Common myeloid progenitor, CD34-positive (primary cell): Measurements from ENCODE around the gene VWF.
A peak's percentile ranks its signal among the peaks of the same experiment; 100 is the strongest.

Source experiments
- CTCF ChIA-PET: fragments of 350-600 bp; sonication (Branson Sonifier 250); formaldehyde crosslinking; loops from one replicate; lab custom pipeline; 2021; ENCODE audit warnings: antibody characterized with exemption; lab: Charles Lee
- POLR2A ChIA-PET: fragments of 350-600 bp; sonication (Branson Sonifier 250); formaldehyde crosslinking; loops from one replicate; lab custom pipeline; 2021; ENCODE audit warnings: antibody characterized with exemption; lab: Charles Lee
- DNase-seq, 3 donors: peaks; one replicate each; pipeline versions ENCODE4 v3.0.0 to v3.0.0-alpha.2; 2013
- H3K27ac ChIP-seq, 2 experiments: 1 replicate in 1 of 2; 2 replicates in 1 of 2; pipeline ENCODE4 v1.7.0; 2013; ENCODE audit warnings: inconsistent platforms in 2 of 2, low read length in 2 of 2, mild to moderate bottlenecking in 2 of 2, low read depth in 1 of 2, moderate library complexity in 1 of 2; ENCODE audit not compliant: severe bottlenecking in 2 of 2, insufficient read depth in 1 of 2, poor library complexity in 1 of 2
- H3K27me3 ChIP-seq, 5 experiments: replicated peaks in 2 of 5; 1 replicate in 3 of 5; 2 replicates in 2 of 5; pipeline versions ENCODE4 v1.6.1 to v1.7.0; 2013; ENCODE audit warnings: low read length in 4 of 5, mild to moderate bottlenecking in 2 of 5, moderate library complexity in 2 of 5, inconsistent platforms in 1 of 5; ENCODE audit not compliant: insufficient read depth in 5 of 5, control insufficient read depth in 4 of 5
- H3K36me3 ChIP-seq, 4 experiments: 1 replicate in 2 of 4; 2 replicates in 2 of 4; pipeline versions ENCODE4 v1.6.1 to v1.7.0; 2013; ENCODE audit warnings: low read length in 3 of 4, control low read depth in 1 of 4, mild to moderate bottlenecking in 1 of 4; ENCODE audit not compliant: control insufficient read depth in 4 of 4, insufficient read depth in 4 of 4
- H3K4me1 ChIP-seq, 4 experiments: 1 replicate in 3 of 4; 2 replicates in 1 of 4; pipeline versions ENCODE4 v1.6.1 to v1.7.1; 2013; ENCODE audit warnings: low read length in 3 of 4, mild to moderate bottlenecking in 3 of 4, control low read depth in 1 of 4, inconsistent platforms in 1 of 4, moderate library complexity in 1 of 4; ENCODE audit not compliant: control insufficient read depth in 4 of 4, insufficient read depth in 4 of 4; ENCODE audit errors: control extremely low read depth in 1 of 4
- H3K4me3 ChIP-seq, 7 experiments: 1 replicate in 4 of 7; 2 replicates in 3 of 7; pipeline versions ENCODE4 v1.5.1 to v1.7.0; 2013; ENCODE audit warnings: mild to moderate bottlenecking in 7 of 7, low read length in 6 of 7, moderate library complexity in 6 of 7, inconsistent platforms in 2 of 7, low read depth in 2 of 7, control low read depth in 1 of 7; ENCODE audit not compliant: insufficient read depth in 4 of 7, control insufficient read depth in 1 of 7; ENCODE audit errors: extremely low read depth in 1 of 7
- H3K9me3 ChIP-seq, 5 experiments: 1 replicate in 4 of 5; 2 replicates in 1 of 5; pipeline versions ENCODE4 v1.6.1 to v1.7.1; 2013; ENCODE audit warnings: low read length in 4 of 5, mild to moderate bottlenecking in 2 of 5, inconsistent platforms in 1 of 5, low read depth in 1 of 5, moderate library complexity in 1 of 5; ENCODE audit not compliant: control insufficient read depth in 4 of 5, insufficient read depth in 2 of 5; ENCODE audit errors: control extremely low read depth in 1 of 5
- WGBS: methylation state at CpG from one replicate; pipeline ENCODE4 v1.1.5; 2013; ENCODE audit not compliant: insufficient coverage; 5-methylcytosine and 5-hydroxymethylcytosine counted together

VWF gene

DNA sequence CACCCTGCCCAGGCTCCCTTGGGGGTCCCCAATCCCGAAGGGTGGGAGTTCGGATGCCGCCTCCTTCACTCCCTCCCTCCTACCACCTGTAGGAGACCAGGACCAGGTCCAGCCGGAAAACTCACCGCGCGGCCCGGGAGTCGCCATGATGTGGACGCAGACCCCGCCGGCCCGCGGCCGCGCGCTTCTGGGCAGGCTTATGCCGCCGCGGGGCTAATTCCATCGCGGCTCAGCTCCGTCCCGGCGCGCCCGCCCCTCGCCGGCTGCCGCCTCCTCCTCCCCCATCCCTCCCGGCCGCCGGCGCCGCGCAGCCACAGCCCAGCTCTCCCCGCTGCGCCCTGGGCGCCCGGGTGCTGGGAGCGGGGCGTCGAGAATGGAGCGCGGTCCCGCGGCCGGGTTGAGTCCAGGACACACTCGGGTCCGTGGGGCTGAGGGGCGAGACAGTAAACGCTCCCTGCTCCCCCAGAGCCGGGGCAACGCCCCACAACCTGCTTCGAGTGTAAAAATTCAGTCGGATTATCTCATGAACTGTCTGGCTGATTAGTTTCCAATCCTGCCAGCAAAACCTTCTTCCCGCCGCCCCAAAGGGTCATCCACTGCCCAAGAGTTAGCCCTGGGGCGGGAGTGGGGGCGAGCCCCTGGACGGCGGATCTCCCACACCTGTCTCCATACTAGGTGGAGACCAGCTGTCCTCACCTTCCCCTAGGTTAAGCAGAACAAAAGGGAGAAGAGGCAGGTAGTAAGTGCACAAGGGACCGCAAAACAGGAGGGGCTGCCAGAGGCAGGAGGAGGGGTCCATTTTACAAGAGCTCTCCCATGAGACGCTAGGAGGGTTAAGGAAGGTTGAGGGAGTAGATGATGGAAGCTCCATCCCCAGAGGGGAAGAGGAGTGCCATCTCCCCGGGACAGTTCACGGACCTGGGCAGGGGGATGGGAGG is 179.1 kb downstream of the VWF start, which contains the start of gene ANO2:
Gene ANO2, minus strand, starts transcription at position 189 of the 938 bp plus-strand sequence. Its CDS starts 42 bp downstream, at position 147.
- POLR2A ChIA-PET = no interaction called here
- WGBS = 4% methylated on average over 53 of the region's 66 CpGs
- Histone ChIP-seq H3K27me3 (peaks cover 7 to 36% (median 31%) of the 10 kb centered on the region in 5 experiments), H3K9me3 (peaks cover 0 to 3% (median 0%) of the 10 kb centered on the region in 5 experiments), H3K4me3 (peak within 1 kb of the TSS; percentile 8 to 72 (median 35)), H3K36me3 (no peaks in the 10 kb centered on the region), H3K4me1 (peaks cover 0 to 29% (median 14%) of the 10 kb centered on the region in 4 experiments), H3K27ac (no peak within 1 kb of the TSS)
- peak; percentile 15 to 49 (median 26) for DNase-seq
- CTCF ChIA-PET = interaction anchor here (1.5 to 1.9 kb wide), 2 partner anchors 18 to 21 kb away, joined by 4 to 5 read pairs; no protein-coding TSS in a partner anchor

GRCh38 chr12:5944688-5945070 is 179.8 kb downstream of the VWF start:
- Histone ChIP-seq H3K4me3 (peak overlapping the region in 5 of 7 experiments; percentile 8 to 72 (median 50)), H3K9me3 (peaks cover 0 to 5% (median 0%) of the 10 kb centered on the region in 5 experiments), H3K27ac (no peak overlapping the region), H3K4me1 (peaks cover 0 to 29% (median 14%) of the 10 kb centered on the region in 4 experiments), H3K27me3 (peaks cover 7 to 36% (median 31%) of the 10 kb centered on the region in 5 experiments), H3K36me3 (no peaks in the 10 kb centered on the region)
- WGBS = 55% methylated on average over 8 of the region's 12 CpGs
- CTCF ChIA-PET = interaction anchor here (1.5 to 1.9 kb wide), 2 partner anchors 19 to 22 kb away, joined by 4 to 5 read pairs; no protein-coding TSS in a partner anchor
- POLR2A ChIA-PET = no interaction called here
- no peak for DNase-seq

- DNase-seq = no peak
- Histone ChIP-seq H3K4me3 (no peak overlapping the region), H3K27ac (no peak overlapping the region), H3K9me3 (peaks cover 0 to 5% (median 0%) of the 10 kb centered on the region in 5 experiments), H3K4me1 (peaks cover 0 to 27% (median 14%) of the 10 kb centered on the region in 4 experiments), H3K36me3 (no peaks in the 10 kb centered on the region), H3K27me3 (peaks cover 7 to 36% (median 31%) of the 10 kb centered on the region in 5 experiments)
- ChIA-PET CTCF (no interaction called here), POLR2A (no interaction called here)
- 95% methylated on average over 7 of the region's 8 CpGs for WGBS
Measured at GRCh38 chr12:5944053-5944452, 180.4 kb downstream of the VWF start.

DNA sequence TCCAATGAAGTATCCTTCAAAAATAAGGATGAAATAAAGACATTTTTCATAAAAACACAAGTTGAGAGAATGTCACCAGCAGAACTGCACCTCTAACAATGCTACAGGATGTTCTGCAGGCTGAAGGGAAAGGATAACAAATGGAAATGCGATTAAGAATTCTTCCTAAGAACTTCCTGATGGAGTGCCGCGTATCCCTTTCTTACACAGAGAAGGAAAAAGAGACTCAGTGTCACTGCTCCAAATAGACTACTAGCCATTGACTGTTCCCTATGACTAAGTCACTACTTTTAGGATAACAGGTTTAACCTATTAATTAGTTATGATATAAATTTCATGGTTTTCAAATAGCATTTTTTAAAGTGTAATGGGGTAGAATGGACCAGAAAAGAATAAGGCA is 182.6 kb downstream of the VWF start:
- Histone ChIP-seq H3K27ac (no peak overlapping the region), H3K27me3 (peaks cover 7 to 30% (median 27%) of the 10 kb centered on the region in 5 experiments), H3K9me3 (peaks cover 0 to 5% (median 0%) of the 10 kb centered on the region in 5 experiments), H3K4me3 (no peak overlapping the region), H3K4me1 (peaks cover 0 to 14% (median 7%) of the 10 kb centered on the region in 4 experiments), H3K36me3 (no peaks in the 10 kb centered on the region)
- WGBS = 94% methylated on average over 3 of the region's 3 CpGs
- POLR2A ChIA-PET = no interaction called here
- CTCF ChIA-PET = no interaction called here
- no peak for DNase-seq

GRCh38 chr12:5927732-5928516 is 196.5 kb downstream of the VWF start:
- WGBS = 97% methylated on average over 4 of the region's 4 CpGs
- CTCF ChIA-PET = interaction anchor here (1.3 to 1.6 kb wide), 2 partner anchors 38 to 110 kb away, joined by 3 to 4 read pairs; no protein-coding TSS in a partner anchor
- Histone ChIP-seq H3K27me3 (peaks cover 0 to 3% (median 0%) of the 10 kb centered on the region in 5 experiments), H3K9me3 (no peaks in the 10 kb centered on the region), H3K27ac (no peak overlapping the region), H3K4me1 (peaks cover 0 to 8% (median 4%) of the 10 kb centered on the region in 4 experiments), H3K36me3 (no peaks in the 10 kb centered on the region), H3K4me3 (no peak overlapping the region)
- no peak for DNase-seq
- POLR2A ChIA-PET = no interaction called here

GRCh38 chr12:5925646-5926045 is 198.8 kb downstream of the VWF start:
- CTCF ChIA-PET = interaction anchor here (1.5 kb wide), 1 partner anchor 12 kb away, joined by 3 read pairs; no protein-coding TSS in a partner anchor
- 96% methylated on average over 7 of the region's 9 CpGs for WGBS
- DNase-seq = no peak
- H3K27ac ChIP-seq = no peak overlapping the region
- H3K4me1 ChIP-seq = peaks cover 0 to 8% (median 4%) of the 10 kb centered on the region in 4 experiments
- H3K4me3 ChIP-seq = no peak overlapping the region
- peaks cover 0 to 3% (median 0%) of the 10 kb centered on the region in 5 experiments for H3K27me3 ChIP-seq
- H3K9me3 ChIP-seq = no peaks in the 10 kb centered on the region
- H3K36me3 ChIP-seq = no peaks in the 10 kb centered on the region
- POLR2A ChIA-PET = no interaction called here
